DOHH2 (cell line): ENCODE measurements around the gene DCXR.

Experiments
- EZH2phosphoT487 ChIP-seq: fragments of 200-600 bp; sonication (generic); IDR thresholded peaks from 2 replicates; pipeline ENCODE4 v1.6.1; 2017; ENCODE audit warnings: borderline replicate concordance, mild to moderate bottlenecking, antibody characterized with exemption, low read length, moderate library complexity, mixed read lengths
- TF ChIP-seq, protein P1 (sequence below): fragments of 200-600 bp; sonication (generic); IDR thresholded peaks from one replicate; pipeline ENCODE4 v1.5.1; 2014; ENCODE audit warnings: antibody characterized with exemption, mild to moderate bottlenecking, low read depth, low read length; ENCODE audit not compliant: poor library complexity, severe bottlenecking

DNA sequence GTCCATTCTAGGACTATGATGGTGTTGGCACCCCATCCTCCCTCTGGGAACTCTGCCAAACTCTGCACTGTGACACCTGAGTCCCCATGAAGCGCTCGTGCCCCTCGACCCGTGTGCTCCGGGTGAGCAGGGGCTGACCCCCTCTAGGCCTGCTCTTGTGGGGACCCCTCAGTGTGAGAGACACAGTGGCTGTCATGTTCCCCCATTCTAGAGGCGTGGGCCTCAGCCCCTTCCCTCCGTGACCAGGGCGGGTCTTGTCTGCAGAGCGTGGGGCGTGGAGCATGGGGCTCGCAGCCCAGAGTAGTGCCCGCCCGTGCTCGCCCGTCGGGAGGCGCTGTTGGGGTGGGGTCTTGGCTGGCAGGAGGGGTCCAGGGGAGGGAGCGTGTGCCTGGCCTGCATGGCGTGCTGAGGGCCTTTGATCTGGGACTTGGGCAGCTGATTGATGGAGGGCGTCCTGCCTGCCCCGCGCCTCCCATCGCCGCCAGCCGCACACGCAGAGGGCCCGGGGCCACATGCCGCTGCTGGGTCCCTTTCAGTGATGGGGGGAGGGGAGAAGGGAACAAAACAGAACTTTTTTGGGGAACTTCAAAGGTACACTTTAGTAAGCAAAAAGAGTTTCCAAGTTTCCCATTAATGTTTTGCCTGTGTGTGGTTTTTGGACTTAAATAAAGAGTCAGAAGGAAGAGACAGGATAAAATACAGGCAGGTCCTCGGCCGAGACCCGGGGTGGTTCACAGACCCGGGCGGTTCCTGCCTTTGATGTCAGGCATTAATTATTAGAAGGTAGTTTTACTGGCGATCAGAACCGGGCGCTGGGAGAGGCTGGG, 37.3 kb downstream of the DCXR start:
- TF ChIP-seq, protein P1, sequence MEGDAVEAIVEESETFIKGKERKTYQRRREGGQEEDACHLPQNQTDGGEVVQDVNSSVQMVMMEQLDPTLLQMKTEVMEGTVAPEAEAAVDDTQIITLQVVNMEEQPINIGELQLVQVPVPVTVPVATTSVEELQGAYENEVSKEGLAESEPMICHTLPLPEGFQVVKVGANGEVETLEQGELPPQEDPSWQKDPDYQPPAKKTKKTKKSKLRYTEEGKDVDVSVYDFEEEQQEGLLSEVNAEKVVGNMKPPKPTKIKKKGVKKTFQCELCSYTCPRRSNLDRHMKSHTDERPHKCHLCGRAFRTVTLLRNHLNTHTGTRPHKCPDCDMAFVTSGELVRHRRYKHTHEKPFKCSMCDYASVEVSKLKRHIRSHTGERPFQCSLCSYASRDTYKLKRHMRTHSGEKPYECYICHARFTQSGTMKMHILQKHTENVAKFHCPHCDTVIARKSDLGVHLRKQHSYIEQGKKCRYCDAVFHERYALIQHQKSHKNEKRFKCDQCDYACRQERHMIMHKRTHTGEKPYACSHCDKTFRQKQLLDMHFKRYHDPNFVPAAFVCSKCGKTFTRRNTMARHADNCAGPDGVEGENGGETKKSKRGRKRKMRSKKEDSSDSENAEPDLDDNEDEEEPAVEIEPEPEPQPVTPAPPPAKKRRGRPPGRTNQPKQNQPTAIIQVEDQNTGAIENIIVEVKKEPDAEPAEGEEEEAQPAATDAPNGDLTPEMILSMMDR: no peak
- TF ChIP-seq EZH2phosphoT487: no peak
